ENCODE results near the gene DGKI. TPM values are rescaled to one million over a fixed set of nuclear protein-coding genes. Genes with fewer than 3 reads are reported as not detected.

The DGKI gene
- total RNA-seq, 4 donors from 2014 or later: 0.02 to 1.8 (median 0.07) TPM; not detected in 1

DNA sequence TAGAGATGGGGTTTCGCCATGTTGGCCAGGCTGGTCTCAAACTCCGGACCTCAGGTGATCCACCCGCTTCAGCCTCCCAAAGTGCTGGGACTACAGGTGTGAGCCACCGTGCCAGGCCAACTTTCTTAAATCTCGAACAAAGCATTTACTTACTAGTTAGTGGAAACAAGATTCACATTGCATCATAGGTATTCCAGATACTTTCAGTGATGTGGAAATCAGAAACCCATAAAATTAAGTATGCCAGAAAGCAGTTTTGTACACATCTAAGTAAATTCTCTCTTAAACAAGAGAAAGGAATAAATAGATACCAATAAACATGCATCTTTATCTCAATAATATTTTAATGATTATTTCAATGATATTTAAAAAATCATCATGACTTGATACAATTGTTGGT is 75.5 kb downstream of the DGKI start:
- DNase-seq: no peak
- H3K4me1 ChIP-seq: no peaks in the 10 kb centered on the region
- H3K27ac ChIP-seq: no peak overlapping the region
- no peak overlapping the region for H3K4me3 ChIP-seq
- no peak for ATAC-seq
- H3K36me3 ChIP-seq: no peaks in the 10 kb centered on the region
- TF ChIP-seq POLR2A (IDR thresholded peaks at IDR 0.05): no peak
- TF ChIP-seq, protein P1, sequence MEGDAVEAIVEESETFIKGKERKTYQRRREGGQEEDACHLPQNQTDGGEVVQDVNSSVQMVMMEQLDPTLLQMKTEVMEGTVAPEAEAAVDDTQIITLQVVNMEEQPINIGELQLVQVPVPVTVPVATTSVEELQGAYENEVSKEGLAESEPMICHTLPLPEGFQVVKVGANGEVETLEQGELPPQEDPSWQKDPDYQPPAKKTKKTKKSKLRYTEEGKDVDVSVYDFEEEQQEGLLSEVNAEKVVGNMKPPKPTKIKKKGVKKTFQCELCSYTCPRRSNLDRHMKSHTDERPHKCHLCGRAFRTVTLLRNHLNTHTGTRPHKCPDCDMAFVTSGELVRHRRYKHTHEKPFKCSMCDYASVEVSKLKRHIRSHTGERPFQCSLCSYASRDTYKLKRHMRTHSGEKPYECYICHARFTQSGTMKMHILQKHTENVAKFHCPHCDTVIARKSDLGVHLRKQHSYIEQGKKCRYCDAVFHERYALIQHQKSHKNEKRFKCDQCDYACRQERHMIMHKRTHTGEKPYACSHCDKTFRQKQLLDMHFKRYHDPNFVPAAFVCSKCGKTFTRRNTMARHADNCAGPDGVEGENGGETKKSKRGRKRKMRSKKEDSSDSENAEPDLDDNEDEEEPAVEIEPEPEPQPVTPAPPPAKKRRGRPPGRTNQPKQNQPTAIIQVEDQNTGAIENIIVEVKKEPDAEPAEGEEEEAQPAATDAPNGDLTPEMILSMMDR (IDR thresholded peaks at IDR 0.05 in 4 of 5, conservative IDR thresholded peaks at IDR 0.05 in 1 of 5): no peak
- in situ Hi-C loops (cut with MboI; ENCODE audit: low sequenced_read_pairs in 4 of 4) (no loop called here), intact Hi-C loops (cut with DNase I; ENCODE audit: low total_unique reads) (no loop called here)
- H3K27me3 ChIP-seq: no peaks in the 10 kb centered on the region
- no peaks in the 10 kb centered on the region for H3K9me3 ChIP-seq

DNA sequence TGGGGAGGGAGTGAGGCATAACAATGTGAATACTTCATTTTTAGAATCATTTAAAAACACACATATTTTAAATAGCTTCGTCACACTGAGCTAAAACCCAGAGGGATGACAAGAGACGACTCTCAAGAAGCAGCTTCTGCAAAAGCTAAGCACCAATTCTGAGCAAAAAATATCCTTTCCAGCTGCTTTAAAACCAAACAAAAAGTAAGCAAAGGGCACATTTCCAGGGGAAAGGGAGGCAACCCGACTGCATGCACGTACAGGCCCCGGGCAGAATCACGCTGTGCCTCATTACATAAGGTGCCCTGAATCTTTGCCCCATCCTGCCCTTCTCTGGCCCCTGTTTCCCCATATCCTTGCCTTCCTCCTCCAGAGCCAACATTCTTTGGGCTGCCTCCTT is 78.4 kb downstream of the DGKI start:
- Histone ChIP-seq H3K4me1 (no peaks in the 10 kb centered on the region), H3K27ac (no peak overlapping the region), H3K9me3 (no peaks in the 10 kb centered on the region), H3K36me3 (no peaks in the 10 kb centered on the region), H3K4me3 (no peak overlapping the region), H3K27me3 (no peaks in the 10 kb centered on the region)
- in situ Hi-C loops (cut with MboI; ENCODE audit: low sequenced_read_pairs in 4 of 4) (no loop called here), intact Hi-C loops (cut with DNase I; ENCODE audit: low total_unique reads) (no loop called here)
- no peak for TF ChIP-seq POLR2A (IDR thresholded peaks at IDR 0.05)
- TF ChIP-seq, protein P1 (IDR thresholded peaks at IDR 0.05 in 4 of 5, conservative IDR thresholded peaks at IDR 0.05 in 1 of 5): no peak
- DNase-seq: no peak
- ATAC-seq: no peak

DNA sequence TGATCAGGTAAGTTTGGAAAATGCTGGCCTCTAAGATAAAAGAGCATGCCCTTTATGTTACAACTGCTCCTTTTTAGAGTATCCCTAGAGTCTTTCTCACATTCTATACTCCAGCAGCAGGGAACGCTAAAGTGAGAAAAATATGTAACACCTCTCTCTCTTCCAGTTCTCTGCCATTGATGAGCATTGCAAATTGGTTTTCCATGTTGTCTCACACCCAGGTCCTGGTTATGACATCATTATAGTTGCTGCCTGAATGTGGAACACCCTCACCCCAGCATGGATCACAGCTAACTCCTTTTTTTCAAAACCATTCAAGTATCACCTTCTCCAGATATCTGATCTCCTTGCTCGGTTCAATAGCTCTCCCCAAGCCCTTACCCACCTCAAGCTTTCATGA is 84.4 kb downstream of the DGKI start:
- H3K36me3 ChIP-seq: no peaks in the 10 kb centered on the region
- ATAC-seq (no peak), DNase-seq (no peak)
- H3K4me1 ChIP-seq: no peaks in the 10 kb centered on the region
- intact Hi-C loops (cut with DNase I; ENCODE audit: low total_unique reads) (no loop called here), in situ Hi-C loops (cut with MboI; ENCODE audit: low sequenced_read_pairs in 4 of 4) (no loop called here)
- H3K27me3 ChIP-seq: no peaks in the 10 kb centered on the region
- no peak overlapping the region for H3K4me3 ChIP-seq
- TF ChIP-seq POLR2A (IDR thresholded peaks at IDR 0.05): no peak
- TF ChIP-seq, protein P1 (IDR thresholded peaks at IDR 0.05 in 4 of 5, conservative IDR thresholded peaks at IDR 0.05 in 1 of 5): no peak
- no peaks in the 10 kb centered on the region for H3K9me3 ChIP-seq
- no peak overlapping the region for H3K27ac ChIP-seq

DNA sequence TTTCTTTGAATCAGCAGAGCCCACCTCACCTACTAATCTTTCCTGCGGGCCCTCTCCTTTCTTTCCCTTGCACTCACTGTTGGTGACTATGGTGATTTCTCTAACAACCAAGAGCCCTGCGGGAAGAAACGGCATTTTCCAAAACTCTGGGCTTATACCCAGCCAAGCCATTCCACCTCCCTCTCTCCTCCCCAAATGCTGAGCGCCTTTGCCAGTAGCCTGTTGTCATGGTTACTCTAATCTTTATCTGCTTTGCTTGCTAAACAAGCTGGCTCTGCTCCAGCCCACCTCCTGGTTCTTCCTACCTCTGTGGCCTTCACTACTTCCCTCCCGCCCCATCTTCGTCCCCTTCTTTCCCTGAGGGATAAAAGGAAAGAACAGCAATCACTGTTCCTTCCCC is 86.7 kb downstream of the DGKI start:
- H3K4me3 ChIP-seq: no peak overlapping the region
- no peaks in the 10 kb centered on the region for H3K9me3 ChIP-seq
- H3K36me3 ChIP-seq: no peaks in the 10 kb centered on the region
- TF ChIP-seq, protein P1 (IDR thresholded peaks at IDR 0.05 in 4 of 5, conservative IDR thresholded peaks at IDR 0.05 in 1 of 5): no peak
- no peak for TF ChIP-seq POLR2A (IDR thresholded peaks at IDR 0.05)
- H3K27me3 ChIP-seq: no peaks in the 10 kb centered on the region
- intact Hi-C loops (cut with DNase I; ENCODE audit: low total_unique reads): no loop called here
- no peak overlapping the region for H3K27ac ChIP-seq
- in situ Hi-C loops (cut with MboI; ENCODE audit: low sequenced_read_pairs in 4 of 4): no loop called here
- no peak for DNase-seq
- H3K4me1 ChIP-seq: no peaks in the 10 kb centered on the region
- no peak for ATAC-seq
